GM19372 (cell line): Measurements from ENCODE around the gene NCF2.

Experiments used
- ATAC-seq: cut with Tn5 transposase; IDR thresholded peaks from one replicate; pipeline ENCODE4 v1.9.1; 2021; ENCODE audit warnings: mild to moderate bottlenecking, low read depth, moderate library complexity; ENCODE audit not compliant: unreplicated experiment

NCF2 gene

DNA sequence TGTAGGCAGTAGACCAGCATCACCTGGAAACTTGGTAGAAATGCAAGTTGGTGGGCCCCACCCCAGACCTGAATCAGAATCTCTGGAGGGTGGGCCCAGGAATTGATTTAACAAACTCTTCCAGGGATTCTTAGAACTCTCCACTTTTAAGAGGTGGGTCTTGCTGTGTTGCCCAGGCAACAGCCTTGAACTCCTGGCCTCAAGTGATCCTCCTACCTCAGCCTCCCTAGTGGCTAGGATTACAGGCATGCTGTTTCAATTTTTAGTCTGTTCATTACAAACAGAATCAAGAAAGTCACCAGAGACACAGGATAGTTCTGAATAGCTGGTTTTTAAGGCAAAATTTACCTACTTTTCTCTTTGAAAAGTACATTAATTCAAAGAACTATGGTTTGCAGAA lies 31.2 kb downstream of the NCF2 start:
- no peak for ATAC-seq

DNA sequence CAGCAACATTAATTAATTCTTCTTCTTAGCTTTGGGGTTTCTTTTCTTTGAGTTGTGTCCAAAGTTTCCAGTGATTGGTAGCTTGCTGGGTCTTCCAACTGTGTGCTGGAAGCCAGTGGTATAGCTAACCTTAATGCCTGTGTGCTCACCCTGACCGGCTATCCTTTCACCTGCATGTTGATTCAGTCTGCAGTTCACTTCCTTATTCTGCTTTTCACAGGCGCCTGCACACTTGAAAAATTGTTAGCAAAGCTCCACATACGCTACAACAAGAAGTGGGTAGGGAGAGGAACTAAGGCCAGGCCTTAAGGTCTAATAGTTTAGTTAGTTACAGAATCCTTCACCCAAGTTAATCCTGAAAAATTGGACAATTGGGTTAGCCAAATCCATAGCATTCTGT lies 35.7 kb downstream of the NCF2 start:
- ATAC-seq, result no peak

DNA sequence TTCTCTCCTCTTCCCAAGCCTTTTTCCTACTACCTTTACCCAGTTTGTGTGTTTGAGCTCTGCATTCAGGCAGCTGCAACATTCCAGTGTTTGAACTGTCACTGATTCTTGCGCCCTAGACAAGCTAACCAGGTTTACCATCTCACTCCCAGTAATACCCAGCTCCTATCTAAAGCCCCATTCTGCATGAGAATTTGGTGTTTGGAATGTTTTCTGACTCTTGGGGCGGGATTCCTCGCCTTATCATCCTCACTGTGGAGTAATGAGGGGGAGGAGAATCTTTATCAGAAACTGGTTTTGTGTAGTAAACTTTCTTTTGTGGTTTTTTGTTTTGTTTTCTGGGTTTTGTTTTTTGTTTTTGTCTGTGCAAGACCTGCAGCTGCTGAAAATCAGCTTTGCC lies 36.5 kb downstream of the NCF2 start:
- no peak for ATAC-seq

DNA sequence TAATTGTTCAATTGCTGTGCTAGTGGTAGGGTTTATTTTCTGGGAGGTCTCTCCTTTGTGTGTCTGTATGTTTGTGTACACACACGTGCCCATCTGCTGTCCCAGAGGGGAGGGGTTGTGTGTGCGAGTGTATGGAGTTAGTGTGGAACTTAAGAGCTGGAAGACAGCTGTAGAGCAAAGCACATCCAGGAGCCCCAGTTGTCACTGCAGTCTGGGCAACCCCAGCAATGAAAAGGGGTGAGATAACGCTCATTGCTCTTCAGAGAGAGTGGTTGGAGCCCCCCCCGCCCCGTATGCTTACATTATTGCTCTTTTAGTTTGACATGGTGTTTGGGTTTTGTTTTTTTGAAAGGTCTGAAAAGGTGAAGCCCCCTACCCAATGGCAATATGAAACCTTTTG lies 36.9 kb downstream of the NCF2 start:
- no peak for ATAC-seq

DNA sequence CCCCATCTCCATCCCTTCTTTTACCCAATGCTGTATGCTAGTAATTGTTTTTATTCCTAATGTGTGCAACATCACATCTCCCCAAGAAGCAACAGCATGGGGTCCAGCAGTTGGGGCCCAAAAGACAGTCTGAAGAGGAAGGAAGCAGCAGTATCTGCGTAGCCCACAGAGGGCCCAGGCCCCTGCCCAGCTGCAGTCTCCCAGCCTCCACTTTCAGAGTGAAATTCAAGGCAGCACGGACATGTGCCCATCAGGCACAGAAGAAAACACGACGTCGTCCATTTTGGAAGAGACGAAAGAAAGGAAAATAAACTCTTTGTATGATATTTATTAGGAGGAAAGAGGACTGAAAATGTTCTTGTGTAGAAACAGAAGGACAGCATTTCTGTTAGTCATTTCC lies 37.4 kb downstream of the NCF2 start:
- ATAC-seq, result no peak

DNA sequence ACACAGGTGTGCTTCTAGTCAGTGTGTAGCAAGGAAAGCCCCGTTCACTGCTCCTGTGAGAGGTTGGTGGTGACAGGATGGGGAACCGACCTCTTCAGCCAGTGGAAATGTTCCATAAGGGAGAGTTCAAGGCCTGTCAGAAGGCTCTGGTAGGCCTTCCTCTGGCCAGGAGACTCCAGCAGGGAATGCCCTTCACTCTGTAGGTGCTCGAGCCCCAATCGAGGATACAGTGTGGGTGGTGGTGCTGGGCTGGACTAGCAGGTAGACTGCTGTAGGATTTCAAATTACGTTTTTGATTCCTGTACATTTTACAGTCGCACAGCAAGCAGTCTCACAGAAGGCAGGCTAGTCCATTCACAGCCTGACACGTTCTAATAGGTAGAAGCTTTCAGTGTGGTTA lies 37.8 kb downstream of the NCF2 start:
- no peak for ATAC-seq

DNA sequence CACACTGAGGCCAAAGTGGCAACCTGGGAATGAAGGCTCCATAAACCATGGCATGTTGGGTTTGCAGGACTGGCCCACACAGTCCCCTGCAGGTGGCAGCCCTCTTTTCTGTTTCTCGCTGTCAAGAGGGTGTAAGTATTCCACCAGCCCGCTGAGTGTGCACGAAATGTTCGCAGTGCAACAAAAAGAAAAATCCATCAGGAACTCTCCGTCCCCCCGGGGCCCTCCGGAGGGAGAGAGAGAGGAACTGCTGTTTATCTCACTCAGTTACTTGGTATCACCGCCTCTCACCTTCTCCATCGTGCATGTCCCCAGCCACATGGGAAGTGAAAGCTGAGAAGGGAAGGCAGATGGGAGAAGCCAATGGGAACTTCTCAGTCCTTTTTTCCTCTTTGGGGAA lies 38.3 kb downstream of the NCF2 start:
- ATAC-seq, result no peak

DNA sequence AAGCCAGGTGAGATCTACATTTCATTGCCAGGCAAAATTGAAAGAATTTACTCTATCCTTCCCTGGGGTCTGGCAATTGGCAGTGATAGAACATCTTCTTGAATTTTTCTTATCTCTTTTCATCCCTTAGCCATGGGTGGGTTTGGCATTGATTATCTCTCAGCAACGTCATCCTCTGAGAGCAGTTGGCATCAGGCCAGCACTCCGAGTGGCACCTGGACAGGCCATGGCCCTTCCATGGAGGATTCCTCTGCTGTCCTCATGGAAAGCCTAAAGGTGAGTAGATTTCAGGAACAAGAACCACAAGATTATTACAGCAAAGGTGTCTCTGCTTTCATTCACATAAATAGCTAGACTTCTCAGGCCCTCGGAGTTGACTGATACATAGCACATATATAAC lies 39.3 kb downstream of the NCF2 start:
- ATAC-seq, result no peak

DNA sequence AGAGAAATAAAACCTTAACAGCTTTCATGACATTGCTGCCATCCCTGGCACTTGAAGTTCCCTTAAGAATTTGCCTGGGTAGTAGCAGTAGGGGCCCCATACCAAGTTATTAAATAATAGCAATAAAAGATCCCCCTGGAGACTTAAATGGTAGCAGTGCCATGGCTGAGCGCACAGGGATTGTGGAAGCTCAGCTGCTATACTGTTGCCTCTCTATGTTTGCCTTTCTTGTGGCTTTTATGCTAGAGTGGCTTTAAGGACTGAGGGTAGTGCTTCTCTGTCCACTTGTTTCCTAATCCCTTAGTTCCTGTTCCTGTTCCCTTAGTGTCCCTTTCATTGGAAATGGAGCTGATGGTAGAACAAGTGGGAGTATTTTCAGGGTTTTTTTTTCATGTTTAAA lies 42.1 kb downstream of the NCF2 start:
- no peak for ATAC-seq

DNA sequence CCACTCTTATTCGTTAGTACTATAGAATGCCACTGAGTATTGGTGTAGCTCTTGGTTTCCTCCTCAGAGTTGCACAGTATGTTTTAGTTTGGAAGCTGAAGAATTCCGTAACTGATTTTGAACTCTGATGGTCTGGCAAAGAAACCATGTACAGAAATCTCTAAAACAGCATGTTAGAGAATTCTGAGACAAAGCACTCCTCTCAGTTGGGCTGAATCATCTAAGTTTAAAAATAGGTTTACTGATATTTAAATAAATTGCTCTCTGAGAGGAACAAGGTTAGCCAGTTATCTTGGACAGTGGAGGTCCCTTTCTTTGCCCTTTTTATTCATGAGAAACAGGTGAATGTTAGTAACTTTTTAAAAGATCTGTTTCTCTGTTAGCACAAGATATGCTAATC lies 43.8 kb downstream of the NCF2 start:
- no peak for ATAC-seq

DNA sequence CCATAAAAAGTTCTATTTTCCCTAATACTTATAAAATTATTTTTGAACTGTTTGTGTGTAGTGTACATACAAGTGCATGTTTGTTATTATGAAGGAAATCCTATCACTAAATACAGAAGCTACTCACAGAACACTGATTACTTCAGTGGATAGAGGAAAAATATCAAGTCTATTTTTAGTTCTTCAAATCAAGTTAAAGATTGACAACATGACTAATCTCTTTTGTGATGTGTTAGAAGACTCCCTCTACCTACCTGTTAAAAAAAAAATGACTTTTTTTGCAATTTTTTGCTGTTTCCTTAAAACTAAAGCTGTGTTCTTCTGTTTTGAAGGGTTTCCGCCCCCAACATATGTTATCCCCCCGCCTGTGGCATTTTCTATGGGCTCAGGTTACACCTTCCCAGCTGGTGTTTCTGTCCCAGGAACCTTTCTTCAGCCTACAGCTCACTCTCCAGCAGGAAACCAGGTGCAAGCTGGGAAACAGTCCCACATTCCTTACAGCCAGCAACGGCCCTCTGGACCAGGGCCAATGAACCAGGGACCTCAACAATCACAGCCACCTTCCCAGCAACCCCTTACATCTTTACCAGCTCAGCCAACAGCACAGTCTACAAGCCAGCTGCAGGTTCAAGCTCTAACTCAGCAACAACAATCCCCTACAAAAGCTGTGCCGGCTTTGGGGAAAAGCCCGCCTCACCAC lies 45.5 kb downstream of the NCF2 start:
- ATAC-seq, result no peak

DNA sequence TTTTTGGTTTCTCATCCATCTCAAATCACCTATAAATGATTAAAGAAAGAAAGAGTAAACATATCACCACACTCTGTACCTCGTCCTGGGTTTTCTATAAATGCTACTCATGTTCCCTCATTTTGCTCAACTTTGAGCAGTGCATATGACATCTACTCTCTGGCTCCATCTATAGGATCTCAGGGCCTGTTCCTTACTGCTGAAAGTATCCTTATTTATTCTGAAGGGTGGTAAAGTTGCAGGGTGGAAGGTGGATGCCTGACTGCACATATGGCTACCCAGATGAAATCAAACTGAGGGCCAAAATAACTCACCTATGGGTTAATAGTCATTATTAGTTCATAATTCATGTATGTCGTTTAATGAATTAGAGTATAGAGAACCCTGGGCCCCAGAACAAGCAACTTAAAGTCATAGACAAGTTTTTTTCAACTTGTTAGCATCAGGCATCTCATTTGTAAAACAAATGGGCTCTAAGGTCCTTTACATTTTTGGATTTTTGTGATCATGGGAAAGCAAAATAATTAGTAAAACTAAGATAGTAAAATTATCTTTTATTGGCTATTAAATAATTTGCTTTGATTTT lies 46.5 kb downstream of the NCF2 start:
- ATAC-seq, result peak; percentile 61

DNA sequence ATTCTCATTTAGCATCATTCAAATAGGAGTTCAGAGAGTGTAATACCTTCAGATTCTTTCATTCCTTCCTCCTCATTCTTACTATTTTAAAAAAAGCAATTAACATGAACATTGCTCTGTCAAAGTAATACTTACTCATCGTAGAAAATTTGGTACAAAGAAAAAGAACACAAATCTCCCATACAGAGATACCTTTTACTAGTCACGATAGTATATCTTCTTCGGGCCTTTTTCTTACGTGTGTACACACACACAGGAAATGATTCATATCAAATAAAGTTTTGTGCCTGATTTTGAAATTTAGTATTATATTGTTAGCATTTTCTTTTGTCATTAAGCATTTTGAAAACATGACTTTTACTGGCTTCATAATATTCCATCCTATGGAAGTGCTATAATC lies 52.9 kb downstream of the NCF2 start:
- no peak for ATAC-seq

DNA sequence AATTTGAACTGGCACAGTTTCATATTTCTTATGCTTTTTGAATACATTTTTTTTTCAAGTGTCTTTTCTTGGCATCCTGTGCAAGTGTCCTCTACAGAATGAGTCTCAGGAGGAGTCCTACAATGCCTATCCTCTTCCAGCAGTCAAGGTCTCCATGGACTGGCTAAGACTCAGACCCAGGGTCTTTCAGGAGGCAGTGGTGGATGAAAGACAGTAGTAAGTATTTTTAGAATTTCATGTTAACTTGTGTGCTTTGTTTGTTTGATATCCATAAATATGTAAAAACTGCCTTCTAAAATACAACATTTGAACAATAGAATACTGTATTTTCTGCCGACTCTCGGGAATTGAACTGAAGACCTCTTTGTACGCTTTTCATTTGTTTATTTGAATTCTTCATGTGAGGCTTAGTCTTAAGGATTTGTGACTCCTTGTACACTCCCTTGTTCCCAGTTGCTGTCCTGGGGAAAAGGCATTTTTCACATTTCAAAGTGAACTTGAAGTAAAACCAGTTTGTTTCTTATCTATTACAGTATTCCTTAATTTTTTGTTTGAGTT lies 56.6 kb downstream of the NCF2 start:
- ATAC-seq, result no peak

DNA sequence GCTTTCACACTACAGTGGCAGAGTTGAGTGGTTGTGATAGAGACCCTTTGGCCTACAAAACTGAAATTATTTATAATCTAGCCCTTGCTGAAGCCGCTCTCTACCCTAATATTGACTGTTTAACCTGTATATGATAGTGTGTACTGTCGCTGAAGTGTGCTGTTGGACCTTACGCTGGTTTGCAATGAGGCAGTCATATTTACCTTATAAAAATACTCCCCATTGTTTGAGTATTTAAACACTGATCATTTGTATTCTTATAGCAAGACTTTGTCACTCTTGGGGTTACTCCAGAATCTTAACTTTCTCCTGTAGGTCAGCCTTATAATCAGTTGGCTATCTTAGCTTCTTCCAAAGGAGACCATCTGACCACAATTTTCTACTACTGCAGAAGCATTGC lies 61.7 kb downstream of the NCF2 start:
- ATAC-seq, result no peak

DNA sequence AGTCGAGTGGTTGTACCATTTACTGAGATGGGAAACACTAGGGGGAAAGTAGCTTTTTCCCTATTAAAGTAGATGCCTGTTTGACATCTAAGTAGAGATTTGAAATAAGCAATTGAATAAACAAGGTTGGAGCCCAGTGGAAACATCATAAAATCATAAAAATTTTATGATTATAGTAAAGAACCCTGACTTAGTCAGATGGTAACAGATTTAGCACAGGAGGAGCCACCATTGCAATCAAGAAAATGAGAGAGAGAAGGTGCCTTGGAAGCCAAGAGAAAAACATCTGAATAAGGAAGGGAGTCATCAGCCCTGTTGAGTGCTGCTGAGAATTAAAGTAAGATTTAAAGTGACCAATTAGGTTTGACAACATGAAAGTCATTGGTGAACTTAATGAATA lies 68.2 kb downstream of the NCF2 start:
- no peak for ATAC-seq

DNA sequence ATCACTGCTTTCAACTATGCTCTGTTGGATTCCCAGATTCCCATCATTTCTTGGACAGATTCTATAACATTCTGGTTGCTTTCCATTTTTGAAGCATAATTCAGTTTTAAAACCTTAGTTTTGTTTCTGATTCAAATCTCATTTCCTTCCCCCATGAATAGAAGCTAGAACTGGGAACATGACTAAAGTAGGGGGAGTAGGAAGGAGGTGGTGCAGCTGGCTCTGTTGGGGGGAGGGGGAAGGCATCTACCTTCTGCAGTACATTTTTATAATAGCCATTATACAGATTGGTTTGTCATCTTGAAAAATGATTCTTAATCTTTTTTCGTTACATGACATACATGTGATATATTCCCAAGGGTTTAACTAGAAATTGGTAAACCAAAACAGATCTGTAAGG lies 69.9 kb downstream of the NCF2 start:
- ATAC-seq, result no peak

DNA sequence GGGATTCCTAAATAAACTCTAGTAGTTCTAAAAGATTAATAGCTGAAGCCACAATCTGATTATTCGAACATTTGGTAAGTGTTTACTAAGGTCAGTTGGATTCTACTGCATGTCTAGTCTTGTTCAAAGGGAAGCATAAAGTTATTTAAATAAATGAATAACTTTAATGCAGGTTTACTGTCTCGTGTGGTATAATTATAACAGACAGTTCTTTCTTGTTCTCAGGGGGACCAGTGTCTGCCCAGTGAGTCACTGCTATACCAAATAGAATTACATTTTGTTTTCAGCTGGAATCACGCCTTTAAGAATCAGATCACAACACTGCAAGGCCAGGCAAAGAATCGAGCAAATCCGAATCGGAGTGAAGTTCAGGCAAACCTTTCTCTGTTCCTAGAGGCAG lies 72.9 kb downstream of the NCF2 start:
- ATAC-seq, result no peak

DNA sequence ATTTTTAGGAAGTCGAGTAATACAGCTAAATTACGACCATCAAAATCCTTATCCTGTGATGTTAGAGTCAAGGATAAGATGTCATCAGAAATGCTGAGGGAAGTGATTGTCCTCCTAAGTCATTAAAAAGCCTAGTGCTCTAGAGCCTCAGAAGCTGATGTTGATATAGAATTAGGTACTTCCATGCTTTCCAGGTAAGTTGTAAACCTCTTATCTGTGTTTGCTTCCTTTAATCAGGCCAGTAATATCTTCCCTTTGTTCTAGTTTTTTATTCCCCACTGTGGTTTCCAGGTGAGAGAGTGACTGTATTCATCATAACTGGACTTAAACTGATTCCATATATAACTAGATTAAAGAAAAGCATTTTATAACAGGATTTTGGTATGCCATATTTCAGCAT lies 73.5 kb downstream of the NCF2 start:
- no peak for ATAC-seq

DNA sequence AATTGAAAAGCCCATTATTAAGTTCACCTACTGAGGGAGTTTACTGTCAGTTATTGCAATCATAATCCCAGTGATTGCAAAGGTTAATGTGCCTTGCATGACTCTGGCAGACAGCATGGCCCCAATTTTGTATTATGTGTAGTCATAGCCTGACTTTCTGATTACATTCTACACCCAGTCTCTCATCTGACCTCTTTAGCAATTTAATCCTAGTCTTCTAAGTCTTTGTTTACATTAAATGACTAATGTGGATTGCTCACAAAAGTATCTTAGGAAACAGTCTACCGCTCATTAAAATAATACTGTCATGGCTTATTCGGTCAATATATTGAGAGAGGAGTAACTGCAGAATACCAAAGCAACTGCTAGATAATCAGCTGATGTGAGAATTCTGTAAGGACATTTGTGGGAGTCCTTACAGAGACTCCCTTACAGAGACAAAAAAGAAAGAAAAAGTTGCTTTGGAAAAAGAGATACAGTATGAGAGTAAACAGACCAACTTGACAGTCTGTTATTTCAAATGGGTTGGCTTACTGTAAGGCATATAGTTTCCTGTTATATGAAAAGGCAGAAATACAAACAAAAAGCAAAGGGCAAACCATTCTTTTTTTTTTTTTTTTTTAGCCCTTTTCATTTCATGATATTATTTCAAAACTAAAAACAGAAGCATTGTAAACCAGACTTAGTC lies 75.1 kb downstream of the NCF2 start:
- no peak for ATAC-seq

DNA sequence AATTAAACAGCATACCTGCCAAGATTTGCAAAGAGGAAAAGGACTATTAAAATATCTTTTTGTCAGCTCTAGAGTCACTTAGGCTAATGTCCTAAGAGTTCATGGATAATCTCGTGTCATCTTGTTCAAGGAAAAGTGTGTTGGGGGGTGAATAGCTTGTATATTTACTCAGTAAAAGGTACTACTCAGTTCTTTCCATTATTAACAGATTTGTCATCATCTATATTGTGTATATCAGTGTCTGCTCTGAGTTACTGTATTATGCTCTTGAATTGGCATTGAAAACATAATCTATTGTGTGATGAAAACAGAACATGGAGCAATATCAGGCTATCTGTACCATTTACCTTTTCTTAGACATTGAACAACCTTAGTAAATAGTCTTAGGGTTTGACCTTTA lies 76.0 kb downstream of the NCF2 start:
- ATAC-seq, result no peak

DNA sequence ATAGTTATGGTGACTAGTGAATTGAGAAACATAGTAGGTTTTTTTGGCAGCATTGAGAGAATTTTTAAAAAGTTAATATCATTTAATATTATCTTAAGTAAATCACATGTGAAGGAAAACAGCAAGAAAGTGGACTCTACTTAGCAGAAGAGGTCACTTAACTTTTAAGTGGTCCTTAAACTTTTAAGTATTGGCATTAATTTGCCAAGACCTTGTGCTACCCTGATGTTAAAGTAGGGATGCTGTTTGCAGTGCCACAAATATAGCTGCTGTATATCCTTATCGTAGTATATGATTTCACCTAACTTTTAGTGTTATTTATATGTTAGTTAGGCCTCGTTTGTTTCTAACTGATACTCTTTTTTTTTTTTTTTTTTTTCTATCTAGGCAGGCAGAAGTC lies 77.8 kb downstream of the NCF2 start:
- ATAC-seq, result no peak
